ENCODE results near the gene PDE4DIP. TPM values are rescaled to one million over a fixed set of nuclear protein-coding genes. Genes with fewer than 3 reads are reported as not detected.
"Not testable (repeated sequence)": the region's sequence is repeated elsewhere in the genome, so short reads cannot be mapped to it uniquely, and the experiment has no call there.

The PDE4DIP gene
- 1,000 to 10,000 TPM in 3 of 4 donors, 100 to 1,000 TPM in 1; 630 to 1,712 (median 1,308) TPM for total RNA-seq

GRCh38 chr1:148844220-148844619 lies at the start of gene PDE4DIP:
Gene PDE4DIP, plus strand, starts transcription at chr1:148844428. Its CDS starts 347 bp downstream, at chr1:148844775.
- peak in 1 of 2 donors; percentile 1 for DNase-seq
- H3K4me3 ChIP-seq; in situ Hi-C loops (cut with MboI; ENCODE audit: low sequenced_read_pairs in 4 of 4); H3K36me3 ChIP-seq; H3K4me1 ChIP-seq; H3K27me3 ChIP-seq; H3K9me3 ChIP-seq; intact Hi-C loops (cut with DNase I; ENCODE audit: low total_unique reads): not testable (repeated sequence)
- H3K27ac ChIP-seq: peak within 1 kb of the TSS in 3 of 4 donors; percentile 54 to 61 (median 59)
- peak; percentile 72 to 73 for ATAC-seq

- H3K4me1 ChIP-seq; H3K36me3 ChIP-seq; H3K27me3 ChIP-seq; DNase-seq; intact Hi-C loops (cut with DNase I; ENCODE audit: low total_unique reads); H3K4me3 ChIP-seq; in situ Hi-C loops (cut with MboI; ENCODE audit: low sequenced_read_pairs in 4 of 4); H3K27ac ChIP-seq; H3K9me3 ChIP-seq: not testable (repeated sequence)
- peak; percentile 39 to 51 for ATAC-seq
Observed at GRCh38 chr1:148808268-148808928, 35.8 kb upstream of the PDE4DIP start.

GRCh38 chr1:148808929-148809283 lies 35.3 kb upstream of the PDE4DIP start:
- DNase-seq; H3K27ac ChIP-seq; H3K9me3 ChIP-seq; intact Hi-C loops (cut with DNase I; ENCODE audit: low total_unique reads); H3K36me3 ChIP-seq; H3K4me3 ChIP-seq; H3K27me3 ChIP-seq; in situ Hi-C loops (cut with MboI; ENCODE audit: low sequenced_read_pairs in 4 of 4); H3K4me1 ChIP-seq: not testable (repeated sequence)
- ATAC-seq: peak in 1 of 2 donors; percentile 36

- intact Hi-C loops (cut with DNase I; ENCODE audit: low total_unique reads); ATAC-seq; DNase-seq; H3K9me3 ChIP-seq; H3K27me3 ChIP-seq; H3K4me1 ChIP-seq; H3K4me3 ChIP-seq; H3K27ac ChIP-seq; H3K36me3 ChIP-seq; in situ Hi-C loops (cut with MboI; ENCODE audit: low sequenced_read_pairs in 4 of 4): not testable (repeated sequence)
Observed at GRCh38 chr1:148822180-148822579, 22.0 kb upstream of the PDE4DIP start.

- DNase-seq; H3K27ac ChIP-seq; ATAC-seq; intact Hi-C loops (cut with DNase I; ENCODE audit: low total_unique reads); H3K27me3 ChIP-seq; in situ Hi-C loops (cut with MboI; ENCODE audit: low sequenced_read_pairs in 4 of 4); H3K4me1 ChIP-seq; H3K4me3 ChIP-seq; H3K9me3 ChIP-seq; H3K36me3 ChIP-seq: not testable (repeated sequence)
Observed at GRCh38 chr1:148823822-148824221, 20.4 kb upstream of the PDE4DIP start.

- H3K4me3 ChIP-seq; H3K4me1 ChIP-seq; H3K27ac ChIP-seq; H3K9me3 ChIP-seq; DNase-seq; H3K27me3 ChIP-seq; in situ Hi-C loops (cut with MboI; ENCODE audit: low sequenced_read_pairs in 4 of 4); H3K36me3 ChIP-seq; intact Hi-C loops (cut with DNase I; ENCODE audit: low total_unique reads): not testable (repeated sequence)
- peak; percentile 87 to 92 for ATAC-seq
Observed at GRCh38 chr1:148825029-148825428, 19.2 kb upstream of the PDE4DIP start.

GRCh38 chr1:148828531-148828930 lies 15.7 kb upstream of the PDE4DIP start:
- H3K27ac ChIP-seq; DNase-seq; in situ Hi-C loops (cut with MboI; ENCODE audit: low sequenced_read_pairs in 4 of 4); intact Hi-C loops (cut with DNase I; ENCODE audit: low total_unique reads); H3K4me1 ChIP-seq; ATAC-seq; H3K36me3 ChIP-seq; H3K9me3 ChIP-seq; H3K27me3 ChIP-seq; H3K4me3 ChIP-seq: not testable (repeated sequence)

GRCh38 chr1:148828962-148829361 lies 15.3 kb upstream of the PDE4DIP start:
- H3K27me3 ChIP-seq; intact Hi-C loops (cut with DNase I; ENCODE audit: low total_unique reads); H3K4me1 ChIP-seq; in situ Hi-C loops (cut with MboI; ENCODE audit: low sequenced_read_pairs in 4 of 4); DNase-seq; H3K4me3 ChIP-seq; H3K36me3 ChIP-seq; H3K9me3 ChIP-seq; H3K27ac ChIP-seq: not testable (repeated sequence)
- peak in 1 of 2 donors; percentile 64 for ATAC-seq

GRCh38 chr1:148829365-148829764 lies 14.9 kb upstream of the PDE4DIP start:
- DNase-seq; H3K4me1 ChIP-seq; H3K27me3 ChIP-seq; H3K9me3 ChIP-seq; H3K36me3 ChIP-seq; H3K27ac ChIP-seq; intact Hi-C loops (cut with DNase I; ENCODE audit: low total_unique reads); in situ Hi-C loops (cut with MboI; ENCODE audit: low sequenced_read_pairs in 4 of 4); H3K4me3 ChIP-seq; ATAC-seq: not testable (repeated sequence)

GRCh38 chr1:148841262-148841661 lies 3.0 kb upstream of the PDE4DIP start:
- H3K9me3 ChIP-seq; intact Hi-C loops (cut with DNase I; ENCODE audit: low total_unique reads); H3K27ac ChIP-seq; H3K36me3 ChIP-seq; DNase-seq; H3K4me1 ChIP-seq; H3K4me3 ChIP-seq; in situ Hi-C loops (cut with MboI; ENCODE audit: low sequenced_read_pairs in 4 of 4); H3K27me3 ChIP-seq: not testable (repeated sequence)
- ATAC-seq: peak; percentile 30 to 37

- H3K9me3 ChIP-seq; intact Hi-C loops (cut with DNase I; ENCODE audit: low total_unique reads); H3K36me3 ChIP-seq; H3K4me3 ChIP-seq; H3K4me1 ChIP-seq; H3K27ac ChIP-seq; H3K27me3 ChIP-seq; in situ Hi-C loops (cut with MboI; ENCODE audit: low sequenced_read_pairs in 4 of 4); DNase-seq: not testable (repeated sequence)
- peak; percentile 27 to 38 for ATAC-seq
Observed at GRCh38 chr1:148844651-148845050, 423 bp downstream of the PDE4DIP start.

GRCh38 chr1:148845068-148845467 lies 840 bp downstream of the PDE4DIP start:
- intact Hi-C loops (cut with DNase I; ENCODE audit: low total_unique reads); H3K9me3 ChIP-seq; H3K27ac ChIP-seq; H3K36me3 ChIP-seq; H3K4me3 ChIP-seq; H3K27me3 ChIP-seq; H3K4me1 ChIP-seq; DNase-seq; in situ Hi-C loops (cut with MboI; ENCODE audit: low sequenced_read_pairs in 4 of 4): not testable (repeated sequence)
- ATAC-seq: peak; percentile 50 to 58
